NCI-H2107 (cell line): ENCODE measurements around the gene MRPS25.
"Not testable (repeated sequence)": the region's sequence is repeated elsewhere in the genome, so short reads cannot be mapped to it uniquely, and the experiment has no call there.

Experiments used
- DNase-seq: peaks from one replicate; lab custom pipeline; 2025; lab: John Stamatoyannopoulos, UW

MRPS25 gene

GRCh38 chr3:15043408-15044171, 21.5 kb downstream of the MRPS25 start:
- no peak for DNase-seq

GRCh38 chr3:15042936-15043335, 22.2 kb downstream of the MRPS25 start:
- no peak for DNase-seq

DNA sequence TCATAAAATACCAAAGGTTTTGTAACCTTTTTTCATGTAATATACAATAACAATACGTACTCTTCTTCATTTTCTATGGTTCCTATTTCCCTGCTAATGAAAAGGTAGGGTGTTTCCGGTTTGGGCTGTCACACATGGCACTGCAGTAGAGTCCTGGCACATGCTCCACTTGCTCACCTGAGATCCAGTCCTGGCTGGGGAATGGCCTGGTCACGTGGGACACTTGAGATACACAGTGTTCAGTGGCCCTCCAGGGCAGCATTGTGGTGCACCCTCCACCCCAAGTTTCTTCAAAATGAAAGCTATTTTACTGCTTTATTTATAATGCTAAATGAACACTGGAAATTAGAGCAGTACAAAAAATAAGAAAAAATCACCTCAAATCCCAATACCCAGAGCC, 23.2 kb downstream of the MRPS25 start:
- DNase-seq = no peak

GRCh38 chr3:15040844-15041243, 24.3 kb downstream of the MRPS25 start:
- no peak for DNase-seq

DNA sequence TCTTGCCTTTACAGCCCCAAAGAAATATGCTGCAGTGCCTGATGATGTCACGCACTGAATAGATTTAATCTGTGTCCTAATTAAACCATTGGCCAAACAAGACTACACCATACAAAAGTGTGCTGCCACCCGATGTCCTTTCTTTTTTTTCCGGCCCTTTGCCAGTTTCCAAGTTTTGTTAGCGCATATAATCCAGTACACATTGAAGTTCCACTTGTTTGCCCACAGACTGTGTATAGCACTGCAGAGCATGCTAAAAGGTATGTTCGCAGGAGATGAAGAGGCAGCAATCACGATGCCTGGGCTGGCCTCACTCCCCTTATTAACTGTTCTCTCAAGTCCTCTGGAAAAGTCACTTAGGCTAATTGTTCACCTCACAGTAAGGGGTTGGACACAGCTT, 26.8 kb downstream of the MRPS25 start:
- no peak for DNase-seq

DNA sequence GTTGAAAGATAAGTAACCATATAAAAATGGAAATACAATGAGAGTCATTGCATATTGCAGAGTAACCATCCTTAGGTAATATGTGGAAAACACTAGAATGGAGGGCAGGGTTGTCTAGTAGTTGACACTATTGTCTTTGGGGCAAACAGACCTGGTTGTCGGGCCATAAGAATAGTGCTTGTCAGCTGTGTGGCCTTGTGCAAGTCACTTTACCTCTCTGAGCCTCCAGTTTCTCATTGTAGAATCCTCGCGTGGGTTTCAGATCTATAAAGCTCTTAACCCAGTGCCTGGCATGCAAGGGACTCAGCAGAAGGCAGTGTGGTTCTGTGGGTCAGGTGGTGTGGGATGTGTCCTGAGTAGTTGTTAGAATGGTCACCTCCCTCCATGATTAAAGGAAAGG, 32.0 kb downstream of the MRPS25 start:
- DNase-seq = no peak

DNA sequence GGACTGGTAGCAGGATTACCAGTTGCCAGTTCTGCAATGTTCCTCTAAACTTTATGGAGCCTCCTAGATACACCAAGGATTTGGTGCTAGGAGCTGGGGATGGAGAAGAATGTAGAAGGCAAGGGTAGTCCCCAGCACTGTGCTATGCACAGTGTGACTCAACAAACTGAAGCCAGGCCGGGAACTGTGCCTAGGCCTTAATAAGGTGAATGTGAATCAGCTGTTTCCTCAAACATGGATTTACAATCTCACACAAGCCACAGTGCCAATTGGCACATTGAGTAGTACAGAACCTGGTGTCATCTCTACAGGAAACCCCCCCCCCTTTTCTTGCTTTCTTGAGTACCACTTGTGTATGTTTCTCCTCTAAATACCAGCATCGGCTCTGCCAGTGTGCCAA, 32.5 kb downstream of the MRPS25 start:
- no peak for DNase-seq

- no peak for DNase-seq
Observed at GRCh38 chr3:15029625-15030024, 35.5 kb downstream of the MRPS25 start.

DNA sequence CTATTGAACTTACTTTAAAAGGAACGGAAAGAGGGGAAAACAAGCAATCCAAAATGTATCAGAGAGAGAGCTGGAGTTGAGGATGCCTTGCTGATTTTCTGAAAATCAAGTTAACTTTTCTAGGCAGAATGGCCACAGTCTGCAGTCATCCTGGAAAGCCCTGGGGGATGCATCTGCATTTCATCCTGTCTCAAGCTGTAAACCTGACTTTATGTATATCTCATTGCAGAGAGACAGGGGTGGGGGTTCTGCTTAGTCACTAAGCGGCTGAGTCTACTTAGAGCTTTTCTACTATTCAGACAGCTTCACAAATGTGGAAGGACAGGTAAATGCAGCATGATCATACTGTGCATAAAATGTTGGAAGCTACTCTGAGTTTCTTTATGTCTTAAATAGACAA, 41.4 kb downstream of the MRPS25 start:
- no peak for DNase-seq

DNA sequence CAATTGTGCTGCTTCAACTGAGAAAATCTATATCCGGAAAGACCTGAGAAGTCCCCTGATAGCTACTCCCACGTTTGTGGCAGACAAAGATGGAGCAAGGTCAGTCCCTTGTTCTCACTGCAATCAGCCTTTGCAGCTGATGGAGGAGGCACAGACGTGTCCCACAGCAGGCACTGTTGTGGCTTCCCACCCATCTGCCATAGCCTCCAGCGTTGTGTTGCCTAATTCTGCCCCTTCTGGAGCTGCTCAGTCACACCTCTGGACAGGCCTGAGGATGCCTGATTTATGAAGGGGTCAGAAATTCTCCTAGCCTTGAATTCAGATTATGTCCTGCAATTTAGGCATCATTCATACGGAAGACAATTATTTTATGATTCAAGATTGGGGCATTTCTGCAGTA, 41.9 kb downstream of the MRPS25 start:
- DNase-seq = no peak

DNA sequence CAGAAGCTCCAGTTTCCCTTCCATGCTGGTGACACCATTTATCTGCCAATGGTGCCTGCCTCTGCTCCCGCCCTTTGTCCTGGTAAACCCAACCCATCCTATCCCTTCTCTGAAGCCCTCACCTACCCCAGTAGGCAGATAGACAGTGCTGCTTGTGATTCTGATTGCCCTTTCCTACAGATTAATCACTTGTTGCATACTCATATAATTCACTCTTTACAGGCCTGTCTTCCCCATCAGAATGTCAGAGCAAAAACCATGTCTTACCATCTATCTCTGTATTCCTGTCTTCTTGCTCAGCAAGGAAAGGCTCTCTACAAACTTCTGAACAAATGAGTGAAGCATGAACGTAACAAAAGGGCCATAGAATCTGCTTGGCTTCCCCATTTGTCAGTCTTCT, 47.9 kb downstream of the MRPS25 start:
- no peak for DNase-seq

- no peak for DNase-seq
Observed at GRCh38 chr3:15015456-15015855, 49.7 kb downstream of the MRPS25 start.

GRCh38 chr3:15014606-15015328, 50.3 kb downstream of the MRPS25 start:
- no peak for DNase-seq

DNA sequence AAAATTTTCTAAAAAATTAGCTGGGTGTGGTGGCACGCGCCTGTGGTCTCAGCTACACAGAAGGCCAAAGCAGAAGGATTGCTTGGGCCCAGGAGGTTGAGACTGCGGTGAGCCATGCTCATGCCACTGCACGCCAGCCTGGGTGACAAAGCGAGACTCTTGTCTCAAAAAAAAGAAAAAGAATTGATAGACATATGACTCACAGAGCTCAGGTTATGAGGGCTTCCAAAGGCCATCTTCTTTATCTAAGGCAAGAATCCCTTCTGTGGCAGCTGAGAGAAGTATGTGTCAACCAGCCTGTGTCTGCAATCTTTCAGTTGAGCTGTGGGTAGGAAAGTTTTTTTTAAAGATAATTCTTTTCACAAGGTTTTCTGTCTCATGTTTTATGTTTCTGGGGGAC, 53.9 kb downstream of the MRPS25 start:
- no peak for DNase-seq

- DNase-seq = no peak
Observed at GRCh38 chr3:15010664-15011063, 54.5 kb downstream of the MRPS25 start.

GRCh38 chr3:15009167-15009566, 55.9 kb downstream of the MRPS25 start:
- DNase-seq = no peak

DNA sequence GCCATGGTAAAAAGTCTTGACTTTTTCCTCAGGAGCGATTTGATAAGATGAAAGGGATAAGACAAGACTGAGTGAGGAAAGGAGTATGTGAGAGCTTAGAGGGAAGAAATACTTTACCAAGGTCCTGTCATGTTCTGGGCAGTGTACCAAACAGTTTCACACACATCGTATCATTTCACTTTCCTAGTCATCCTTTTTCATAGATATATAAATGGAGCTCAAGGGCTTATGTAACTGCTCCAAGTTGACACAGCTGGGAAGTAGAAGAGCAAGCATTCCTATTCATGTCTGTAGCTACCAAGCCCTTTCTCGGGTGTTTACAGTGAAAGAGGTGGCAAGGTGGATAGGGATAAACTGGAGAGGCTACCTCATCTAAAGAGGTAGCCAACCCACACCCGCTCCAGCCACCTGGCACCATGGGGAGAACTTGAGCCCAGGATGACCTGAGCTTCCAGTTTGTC, 57.4 kb downstream of the MRPS25 start:
- no peak for DNase-seq

GRCh38 chr3:14999182-14999581, 65.9 kb downstream of the MRPS25 start:
- not testable (repeated sequence) for DNase-seq
